Measurements from ENCODE around the gene PLD4.

DNA sequence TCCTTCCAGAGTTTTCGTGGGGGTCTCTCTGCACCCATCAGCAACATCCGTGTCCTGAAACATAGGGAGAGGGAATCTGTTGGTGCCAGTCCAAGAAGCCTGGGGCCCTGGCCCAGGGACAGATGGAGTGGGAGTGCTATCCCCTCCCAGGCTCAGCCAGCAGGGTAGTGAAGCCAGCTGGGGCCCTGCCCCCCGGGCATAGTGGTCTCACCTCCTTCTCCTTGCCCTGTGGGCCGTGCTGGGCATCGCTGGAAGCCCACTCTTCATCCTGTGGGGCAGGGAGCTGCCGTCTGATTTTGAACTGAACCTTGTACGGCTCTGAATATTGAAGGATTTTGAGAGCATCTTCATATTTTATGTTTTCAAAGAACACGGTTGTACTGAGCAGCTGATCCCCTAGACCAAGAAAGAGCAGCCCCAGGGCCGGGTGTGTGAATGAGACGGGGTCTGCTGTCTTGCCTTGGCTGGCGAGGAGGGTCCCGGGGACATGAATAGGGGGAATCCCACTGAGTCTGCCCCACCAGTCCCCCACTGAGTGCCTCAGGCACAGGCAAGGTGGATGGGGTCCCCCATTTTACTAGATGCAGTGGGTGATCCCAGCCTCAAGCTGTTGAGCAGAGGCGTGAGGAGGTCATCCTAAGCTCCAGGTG, 30.2 kb downstream of the PLD4 start:
- no peak for TF ChIP-seq POLR2A (IDR thresholded peaks at IDR 0.05)
- no peak for TF ChIP-seq POLR2AphosphoS5 (IDR thresholded peaks at IDR 0.05)
- no peak for TF ChIP-seq CTCF (IDR thresholded peaks at IDR 0.05)

Data from gastroesophageal sphincter (tissue), 3 donors.